ENCODE data around the gene GBGT1.

- TF ChIP-seq EZH2 (IDR thresholded peaks at IDR 0.05) (no peak), POLR2AphosphoS5 (IDR thresholded peaks at IDR 0.05; ENCODE audit: borderline replicate concordance, low read depth, low read length) (no peak)
Observed at GRCh38 chr9:133114886-133115603, 48.7 kb downstream of the GBGT1 start.
